ENCODE data around the gene NLGN1.

NLGN1 gene

DNA sequence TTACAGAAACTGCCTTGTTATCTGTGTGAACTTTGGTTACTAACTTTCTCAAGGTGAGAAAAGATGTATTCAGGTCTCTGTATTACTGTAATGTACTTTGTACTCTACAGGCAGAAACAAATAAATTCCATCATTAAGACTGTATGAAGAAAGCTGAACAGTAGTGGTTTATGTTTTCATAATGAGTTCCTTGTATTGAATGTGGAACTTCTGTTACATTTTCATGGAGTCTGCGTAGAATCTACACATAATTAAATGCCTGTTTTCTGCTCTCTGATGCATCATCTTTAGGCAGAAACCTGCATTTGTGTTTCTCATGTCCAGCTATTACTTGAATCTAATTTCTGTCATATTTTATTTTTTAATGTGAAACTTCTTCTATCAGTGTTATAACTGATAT, 302.8 kb downstream of the NLGN1 start:
- no peak overlapping the region for H3K4me3 ChIP-seq (replicated peaks; ENCODE audit: low read depth, low read length)
- TF ChIP-seq, protein P1, sequence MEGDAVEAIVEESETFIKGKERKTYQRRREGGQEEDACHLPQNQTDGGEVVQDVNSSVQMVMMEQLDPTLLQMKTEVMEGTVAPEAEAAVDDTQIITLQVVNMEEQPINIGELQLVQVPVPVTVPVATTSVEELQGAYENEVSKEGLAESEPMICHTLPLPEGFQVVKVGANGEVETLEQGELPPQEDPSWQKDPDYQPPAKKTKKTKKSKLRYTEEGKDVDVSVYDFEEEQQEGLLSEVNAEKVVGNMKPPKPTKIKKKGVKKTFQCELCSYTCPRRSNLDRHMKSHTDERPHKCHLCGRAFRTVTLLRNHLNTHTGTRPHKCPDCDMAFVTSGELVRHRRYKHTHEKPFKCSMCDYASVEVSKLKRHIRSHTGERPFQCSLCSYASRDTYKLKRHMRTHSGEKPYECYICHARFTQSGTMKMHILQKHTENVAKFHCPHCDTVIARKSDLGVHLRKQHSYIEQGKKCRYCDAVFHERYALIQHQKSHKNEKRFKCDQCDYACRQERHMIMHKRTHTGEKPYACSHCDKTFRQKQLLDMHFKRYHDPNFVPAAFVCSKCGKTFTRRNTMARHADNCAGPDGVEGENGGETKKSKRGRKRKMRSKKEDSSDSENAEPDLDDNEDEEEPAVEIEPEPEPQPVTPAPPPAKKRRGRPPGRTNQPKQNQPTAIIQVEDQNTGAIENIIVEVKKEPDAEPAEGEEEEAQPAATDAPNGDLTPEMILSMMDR (IDR thresholded peaks at IDR 0.05; ENCODE audit: low read length, missing control alignments): no peak
- DNase-seq (ENCODE audit: low read depth): no peak

DNA sequence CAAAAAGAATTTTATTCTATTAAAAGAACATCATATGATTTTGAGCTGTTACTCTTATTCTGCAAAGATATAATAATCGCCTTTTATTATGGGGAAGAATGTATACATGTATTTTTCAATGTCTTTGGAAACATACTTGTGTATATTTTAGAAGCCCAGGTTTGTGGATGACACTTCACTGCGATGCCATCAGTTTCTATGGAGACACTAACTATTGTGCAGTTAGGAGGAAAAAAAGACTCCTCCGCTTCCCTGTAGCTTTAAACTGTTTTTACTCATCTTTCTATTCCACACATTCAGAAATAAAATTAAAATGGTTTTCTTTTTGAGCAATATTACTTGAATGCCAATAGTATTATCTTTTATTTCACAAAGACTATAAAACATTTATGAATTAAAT, 305.0 kb downstream of the NLGN1 start:
- TF ChIP-seq, protein P1 (IDR thresholded peaks at IDR 0.05; ENCODE audit: low read length, missing control alignments): no peak

DNA sequence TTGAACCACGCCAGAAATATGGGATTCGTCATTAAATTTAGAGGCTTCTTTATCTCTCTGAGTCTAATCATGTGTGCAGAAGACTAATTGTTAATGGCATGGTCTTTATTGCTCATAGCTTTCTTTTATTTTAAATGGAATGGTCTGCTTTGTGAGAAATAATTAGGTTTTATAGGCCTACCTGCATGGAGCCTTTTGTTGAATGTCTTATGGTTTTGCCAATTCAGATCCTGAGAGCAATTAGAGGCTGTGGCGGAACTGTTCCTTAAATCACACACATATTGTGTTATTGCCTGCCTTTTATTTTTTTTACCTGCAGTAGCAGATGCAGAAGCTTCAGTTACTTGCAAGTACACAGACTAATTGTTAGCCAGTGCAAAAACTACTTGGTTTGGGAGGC, 306.2 kb downstream of the NLGN1 start:
- TF ChIP-seq, protein P1 (IDR thresholded peaks at IDR 0.05; ENCODE audit: low read length, missing control alignments): no peak
- DNase-seq (ENCODE audit: low read depth): no peak
- H3K4me3 ChIP-seq (replicated peaks; ENCODE audit: low read depth, low read length): no peak overlapping the region

More for the DNA sequence above, 305.0 kb downstream of the NLGN1 start:
- no peak overlapping the region for H3K4me3 ChIP-seq (replicated peaks; ENCODE audit: low read depth, low read length)
- DNase-seq (ENCODE audit: low read depth): no peak

DNA sequence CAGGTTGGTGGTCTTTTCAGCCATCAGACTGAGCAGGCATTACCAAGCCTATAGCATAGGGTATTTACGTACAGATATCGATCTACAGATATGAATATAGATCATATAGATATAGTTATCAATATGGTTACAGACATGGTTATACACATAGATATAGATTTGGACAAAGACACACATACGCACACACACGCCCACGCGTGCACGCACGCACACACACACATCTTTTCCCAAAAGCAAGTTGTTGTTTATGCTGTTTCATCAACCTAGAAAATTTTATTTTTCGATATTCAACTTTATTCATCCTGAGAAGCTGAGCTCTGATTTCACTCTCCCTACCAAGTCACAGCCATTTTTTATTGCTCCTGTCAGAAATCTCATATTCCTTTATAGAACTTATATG, 309.1 kb downstream of the NLGN1 start:
- H3K4me3 ChIP-seq (replicated peaks; ENCODE audit: low read depth, low read length): no peak overlapping the region
- DNase-seq (ENCODE audit: low read depth): no peak
- TF ChIP-seq, protein P1 (IDR thresholded peaks at IDR 0.05; ENCODE audit: low read length, missing control alignments): no peak

DNA sequence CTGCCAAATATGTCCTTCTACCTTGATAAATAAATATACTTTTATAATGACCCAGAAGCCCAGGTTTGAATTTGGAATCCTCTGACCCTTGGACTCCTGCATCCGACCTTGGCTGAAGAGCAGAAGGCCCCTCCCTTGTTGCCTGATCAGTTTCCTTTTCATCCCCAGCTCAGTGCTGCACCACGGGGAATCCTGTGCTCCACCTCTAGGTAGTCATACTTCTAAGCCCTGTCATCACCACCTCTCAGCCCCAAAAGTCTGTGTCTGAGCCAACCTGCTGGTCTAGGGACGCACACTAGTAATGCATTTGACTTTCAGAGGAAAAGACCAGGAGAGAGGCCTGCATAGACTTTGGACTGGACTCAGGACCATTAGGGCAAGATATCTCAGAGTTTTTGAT, 310.6 kb downstream of the NLGN1 start:
- DNase-seq (ENCODE audit: low read depth): no peak
- H3K4me3 ChIP-seq (replicated peaks; ENCODE audit: low read depth, low read length): no peak overlapping the region
- TF ChIP-seq, protein P1 (IDR thresholded peaks at IDR 0.05; ENCODE audit: low read length, missing control alignments): no peak

DNA sequence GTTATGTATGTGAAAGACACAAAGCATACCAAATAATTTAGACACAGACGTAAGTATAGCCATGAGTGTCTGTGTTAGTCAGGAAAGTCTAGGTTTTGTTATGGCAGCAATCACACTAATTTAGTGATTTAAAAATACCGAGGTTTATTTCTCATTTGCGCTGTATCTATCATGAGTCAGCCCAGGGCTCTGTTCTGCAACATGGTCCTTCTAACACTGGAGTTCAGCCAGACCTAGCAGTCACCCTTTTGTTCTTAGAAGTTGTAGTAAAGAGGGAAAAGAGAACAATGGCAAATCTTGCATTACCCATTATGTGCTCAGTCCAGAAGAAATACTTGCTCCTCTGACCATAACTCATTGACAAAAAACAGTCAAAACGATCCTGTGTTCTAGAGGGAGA, 311.5 kb downstream of the NLGN1 start:
- peak; percentile 62 for DNase-seq (ENCODE audit: low read depth)
- no peak overlapping the region for H3K4me3 ChIP-seq (replicated peaks; ENCODE audit: low read depth, low read length)
- TF ChIP-seq, protein P1 (IDR thresholded peaks at IDR 0.05; ENCODE audit: low read length, missing control alignments): no peak

DNA sequence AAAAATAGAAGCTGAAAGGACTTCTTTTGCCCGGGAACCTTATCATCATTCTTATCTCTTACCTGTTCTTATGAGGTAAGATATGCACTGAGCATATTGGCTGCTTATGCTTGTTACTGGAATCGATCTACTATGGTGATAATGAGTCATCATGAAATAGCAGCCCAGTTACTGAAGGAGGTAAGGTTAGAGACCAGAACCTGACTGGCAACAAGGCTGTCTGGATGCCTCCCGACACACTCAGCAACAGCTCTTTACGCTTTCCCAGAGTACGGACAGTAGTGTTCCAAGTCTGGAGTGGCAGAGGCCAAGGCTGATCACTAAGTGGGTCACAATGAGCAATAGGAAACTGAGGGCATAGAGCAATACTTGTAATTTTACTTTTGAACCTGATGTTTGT, 314.1 kb downstream of the NLGN1 start:
- H3K4me3 ChIP-seq (replicated peaks; ENCODE audit: low read depth, low read length): no peak overlapping the region
- TF ChIP-seq, protein P1 (IDR thresholded peaks at IDR 0.05; ENCODE audit: low read length, missing control alignments): no peak
- no peak for DNase-seq (ENCODE audit: low read depth)

Measured in fibroblast of pulmonary artery (primary cell).